H1 (cell line): Measurements from ENCODE around the gene FOSL1. TPM values are rescaled to one million over a fixed set of nuclear protein-coding genes. Genes with fewer than 3 reads are reported as not detected.

Source experiments
- CTCF ChIA-PET: fragments of 300-600 bp; sonication (Branson Sonifier 250); formaldehyde crosslinking; loops from one replicate; lab custom pipeline; 2021; ENCODE audit not compliant: partially characterized antibody; lab: Charles Lee
- POLR2A ChIA-PET: fragments of 300-600 bp; sonication (Branson Sonifier 250); formaldehyde crosslinking; loops from one replicate; lab custom pipeline; 2021; ENCODE audit warnings: inconsistent platforms; ENCODE audit not compliant: partially characterized antibody; lab: Charles Lee
- DNase-seq, 2 experiments: peaks; one replicate each; pipeline versions ENCODE4 v3.0.0 to v3.0.0-alpha.2; 2010 to 2022; ENCODE audit warnings: low spot score in 2 of 2, low read depth in 1 of 2, mixed read lengths in 1 of 2
- FAIRE-seq: peaks from 2 replicates; lab custom pipeline; 2011; peaks lifted over from hg19 to GRCh38; lab: Jason Lieb, UNC
- H2AFZ ChIP-seq: 2 replicates; pipeline ENCODE4 v1.8.1; 2012; ENCODE audit warnings: low read length, inconsistent platforms
- H2AK5ac ChIP-seq: 2 replicates; pipeline ENCODE4 v1.6.1; 2013; ENCODE audit warnings: low read depth, low read length
- H2BK120ac ChIP-seq: replicated peaks from 2 replicates; pipeline ENCODE3; 2013; ENCODE audit warnings: low read depth, low read length, inconsistent platforms
- H2BK12ac ChIP-seq: 2 replicates; pipeline ENCODE4 v1.6.1; 2013; ENCODE audit warnings: low read depth, low read length
- H2BK15ac ChIP-seq: 2 replicates; pipeline ENCODE4 v1.6.1; 2013; ENCODE audit warnings: low read length
- H2BK20ac ChIP-seq: 2 replicates; pipeline ENCODE4 v1.6.1; 2013; ENCODE audit warnings: low read length
- H2BK5ac ChIP-seq: 2 replicates; pipeline ENCODE4 v1.6.1; 2013; ENCODE audit warnings: low read depth, low read length
- H3K14ac ChIP-seq: 2 replicates; pipeline ENCODE4 v1.6.1; 2013; ENCODE audit warnings: inconsistent platforms; ENCODE audit not compliant: insufficient read length
- H3K18ac ChIP-seq: 2 replicates; pipeline ENCODE4 v1.6.1; 2013; ENCODE audit warnings: low read length; ENCODE audit errors: extremely low read depth
- H3K23ac ChIP-seq: 2 replicates; pipeline ENCODE4 v1.6.1; 2013; ENCODE audit warnings: inconsistent platforms; ENCODE audit not compliant: insufficient read length
- H3K23me2 ChIP-seq: 2 replicates; pipeline ENCODE4 v1.6.1; 2013; ENCODE audit warnings: low read depth, low read length
- H3K27ac ChIP-seq: 2 replicates; pipeline ENCODE4 v1.6.1; 2011; ENCODE audit warnings: low read depth, low read length, inconsistent platforms
- H3K27me3 ChIP-seq, 4 experiments: replicated peaks in 1 of 4; 1 replicate in 1 of 4; 2 replicates in 3 of 4; pipeline versions ENCODE4 v1.6.1 to v1.8.1; 2011 to 2013; ENCODE audit warnings: low read length in 3 of 4, mild to moderate bottlenecking in 3 of 4, inconsistent platforms in 2 of 4, mixed read lengths in 2 of 4, moderate library complexity in 1 of 4; ENCODE audit not compliant: control insufficient read depth in 3 of 4, insufficient read depth in 3 of 4; ENCODE audit errors: extremely low read depth in 1 of 4
- H3K36me3 ChIP-seq, 4 experiments: 2 replicates each; pipeline versions ENCODE4 v1.6.1 to v1.8.1; 2011 to 2013; ENCODE audit warnings: mild to moderate bottlenecking in 4 of 4, low read length in 3 of 4, moderate library complexity in 2 of 4, control low read depth in 1 of 4, inconsistent platforms in 1 of 4; ENCODE audit not compliant: insufficient read depth in 4 of 4, control insufficient read depth in 2 of 4
- H3K4ac ChIP-seq: replicated peaks from 2 replicates; pipeline ENCODE3; 2013; ENCODE audit warnings: low read length, low read depth, mixed read lengths, inconsistent platforms; ENCODE audit not compliant: insufficient read length
- H3K4me1 ChIP-seq, 4 experiments: replicated peaks in 1 of 4; 1 replicate in 1 of 4; 2 replicates in 3 of 4; pipeline versions ENCODE4 v1.6.1 to v1.8.1; 2011 to 2013; ENCODE audit warnings: low read length in 3 of 4, inconsistent platforms in 2 of 4, mixed read lengths in 1 of 4; ENCODE audit not compliant: insufficient read depth in 4 of 4, control insufficient read depth in 3 of 4
- H3K4me2 ChIP-seq, 2 experiments: 2 replicates each; pipeline versions ENCODE4 v1.6.1 to v1.8.1; 2011 to 2013; ENCODE audit warnings: low read depth in 2 of 2, low read length in 2 of 2, control low read depth in 1 of 2, inconsistent platforms in 1 of 2, mild to moderate bottlenecking in 1 of 2; ENCODE audit not compliant: insufficient read depth in 1 of 2
- H3K4me3 ChIP-seq, 4 experiments: fragments of 200-600, 300-600 bp in 1 of 4; sonication (generic), shearing (Covaris generic), sonication (Bioruptor Twin) in 1 of 4; 2 replicates each; pipeline versions ENCODE4 v1.5.1 to v1.8.1; 2011 to 2016; ENCODE audit warnings: low read length in 4 of 4, low read depth in 3 of 4, control low read depth in 2 of 4, inconsistent platforms in 2 of 4, mild to moderate bottlenecking in 2 of 4, mixed read lengths in 1 of 4, moderate library complexity in 1 of 4; ENCODE audit not compliant: insufficient read depth in 2 of 4; ENCODE audit errors: extremely low read depth in 1 of 4
- H3K56ac ChIP-seq: replicated peaks from 2 replicates; pipeline ENCODE3; 2013; ENCODE audit warnings: low read depth, mild to moderate bottlenecking, mixed read lengths, low read length, inconsistent platforms; ENCODE audit not compliant: insufficient read length
- H3K79me1 ChIP-seq: 2 replicates; pipeline ENCODE4 v1.6.1; 2013; ENCODE audit warnings: low read depth, low read length, control low read depth
- H3K79me2 ChIP-seq, 2 experiments: 2 replicates each; pipeline versions ENCODE4 v1.6.1 to v1.8.1; 2012 to 2013; ENCODE audit warnings: low read length in 2 of 2, mild to moderate bottlenecking in 2 of 2, inconsistent platforms in 1 of 2; ENCODE audit not compliant: insufficient read depth in 2 of 2, control insufficient read depth in 1 of 2
- H3K9ac ChIP-seq, 4 experiments: replicated peaks in 1 of 4; 1 replicate in 1 of 4; 2 replicates in 3 of 4; pipeline versions ENCODE4 v1.6.1 to v1.8.1; 2011 to 2013; ENCODE audit warnings: low read depth in 3 of 4, low read length in 3 of 4, control low read depth in 2 of 4, mild to moderate bottlenecking in 2 of 4, moderate library complexity in 2 of 4, inconsistent platforms in 1 of 4; ENCODE audit errors: extremely low read depth in 1 of 4
- H3K9me3 ChIP-seq, 2 experiments: 2 replicates each; pipeline versions ENCODE4 v1.6.1 to v1.8.1; 2012 to 2013; ENCODE audit warnings: mild to moderate bottlenecking in 2 of 2, moderate library complexity in 2 of 2, control low read depth in 1 of 2, inconsistent platforms in 1 of 2, low read depth in 1 of 2, low read length in 1 of 2, mixed read lengths in 1 of 2; ENCODE audit not compliant: insufficient read depth in 2 of 2
- H4K20me1 ChIP-seq, 2 experiments: replicated peaks in 1 of 2; 2 replicates each; pipeline versions ENCODE3 to v1.8.1; 2011 to 2013; ENCODE audit warnings: inconsistent platforms in 2 of 2, low read length in 2 of 2, mild to moderate bottlenecking in 1 of 2; ENCODE audit not compliant: insufficient read depth in 2 of 2, control insufficient read depth in 1 of 2
- H4K5ac ChIP-seq: 2 replicates; pipeline ENCODE4 v1.6.1; 2013; ENCODE audit warnings: low read length, low read depth, mixed read lengths, inconsistent platforms; ENCODE audit not compliant: insufficient read length
- H4K8ac ChIP-seq: 2 replicates; pipeline ENCODE4 v1.8.0; 2013; ENCODE audit warnings: mild to moderate bottlenecking, moderate library complexity, low read length, inconsistent platforms; ENCODE audit not compliant: insufficient read depth; ENCODE audit errors: extremely low read depth
- H4K91ac ChIP-seq: replicated peaks from 2 replicates; pipeline ENCODE3; 2013; ENCODE audit warnings: low read length, mixed read lengths, inconsistent platforms; ENCODE audit not compliant: insufficient read length
- ASH2L ChIP-seq: fragments of 200-600, 300-600 bp; sonication (generic); IDR thresholded peaks from one replicate; pipeline ENCODE4 v1.7.1; 2017; ENCODE audit warnings: low read length
- PHF8 ChIP-seq: fragments of 200-600 bp; sonication (generic); conservative IDR thresholded peaks from 2 replicates; pipeline ENCODE4 v1.7.1; 2012; ENCODE audit warnings: low read depth, mild to moderate bottlenecking, inconsistent platforms, low read length, moderate library complexity
- POU5F1 ChIP-seq: IDR thresholded peaks from 2 replicates; pipeline ENCODE4 v1.6.1; 2011; ENCODE audit warnings: low read depth, mild to moderate bottlenecking, low read length, moderate library complexity
- SIRT6 ChIP-seq: IDR thresholded peaks from one replicate; pipeline ENCODE4 v1.7.1; 2012; ENCODE audit warnings: low read length, inconsistent platforms
- SIX5 ChIP-seq: IDR thresholded peaks from 2 replicates; pipeline ENCODE4 v1.6.1; 2011; ENCODE audit warnings: mild to moderate bottlenecking, low read depth, low read length
- SP1 ChIP-seq: IDR thresholded peaks from 2 replicates; pipeline ENCODE4 v1.6.1; 2011; ENCODE audit warnings: low read depth, low read length
- SP2 ChIP-seq: IDR thresholded peaks from 2 replicates; pipeline ENCODE4 v1.6.1; 2012; ENCODE audit warnings: mild to moderate bottlenecking, low read length, inconsistent platforms
- SRF ChIP-seq: IDR thresholded peaks from 2 replicates; pipeline ENCODE4 v1.6.1; 2011; ENCODE audit warnings: mild to moderate bottlenecking, low read depth, low read length, moderate library complexity
- TCF12 ChIP-seq: IDR thresholded peaks from 2 replicates; pipeline ENCODE4 v1.6.1; 2011; ENCODE audit warnings: low read depth, mild to moderate bottlenecking, low read length
- USF2 ChIP-seq: IDR thresholded peaks from 2 replicates; pipeline ENCODE4 v1.6.1; 2011; ENCODE audit warnings: low read length, improper control_type of control experiment
- WGBS, 2 experiments: shearing (Covaris generic) in 1 of 2; methylation state at CpG; one replicate each; pipeline versions ENCODE4 v1.1.6 to v1.1.7; 2013 to 2015; ENCODE audit warnings: low lambda C conversion rate in 2 of 2, mixed read lengths in 2 of 2, inconsistent platforms in 1 of 2, low coverage in 1 of 2, missing lambda C conversion rate in 1 of 2; ENCODE audit not compliant: insufficient replicate concordance in 2 of 2, insufficient coverage in 1 of 2, insufficient read length in 1 of 2; ENCODE audit errors: extremely low coverage in 1 of 2, missing lambda C conversion rate in 1 of 2; 5-methylcytosine and 5-hydroxymethylcytosine counted together
- polyA plus RNA-seq, 7 experiments: library from polyadenylated mRNA; depleted of rRNA in 3 of 7; stranded (reverse) in 5 of 7; unstranded in 2 of 7; fragments of >200 nt in 5 of 7; fragments of 200-250 nt in 2 of 7; gene quantifications; 1 replicate in 5 of 7; 2 replicates in 1 of 7; 4 replicates in 1 of 7; pipeline versions ENCODE4 v1.2.1 to v1.2.3, GENCODE V29; 2011 to 2013; ENCODE audit warnings: missing spikeins in 2 of 7, mixed read lengths in 2 of 7
- total RNA-seq: library from RNA; stranded (reverse); fragmentation: NEBNext Ultra II Directional; extraction: Animal tissue kit (Norgen Biotek cat#: 25700); gene quantifications from 2 replicates; pipeline ENCODE4 v1.2.1, GENCODE V29; 2021
- TF ChIP-seq, protein P1 (sequence below): IDR thresholded peaks from 2 replicates; pipeline ENCODE4 v1.6.1; 2012; ENCODE audit warnings: low read length, inconsistent platforms

FOSL1 gene
- total and polyA plus RNA-seq, 2 of the 8 experiments (the other 6 are each of a cell fraction or from before 2014, with no cell fraction given), result 6.3 to 7.2 TPM

- Histone ChIP-seq H3K27me3 (no peaks in the 10 kb centered on the region), H2BK20ac (peak overlapping the region; percentile 55; the same call in 1 of the 2 replicates), H3K56ac (no peak overlapping the region), H3K23me2 (peaks cover 3% of the 10 kb centered on the region; the same call in 1 of the 2 replicates), H4K5ac (peak overlapping the region; percentile 4), H4K8ac (peak overlapping the region; percentile 1), H3K4ac (no peak overlapping the region), H2AFZ (no peak overlapping the region), H2BK15ac (peak overlapping the region; percentile 81; the same call in 1 of the 2 replicates), H3K9ac (no peak overlapping the region), H3K14ac (no peak overlapping the region), H2BK12ac (peak overlapping the region; percentile 97), H2BK120ac (no peak overlapping the region), H3K36me3 (no peaks in the 10 kb centered on the region), H3K23ac (no peak overlapping the region), H3K79me1 (no peaks in the 10 kb centered on the region), H2AK5ac (peak overlapping the region; percentile 92), H3K4me1 (peaks cover 3 to 25% (median 15%) of the 10 kb centered on the region in 4 experiments), H4K91ac (no peak overlapping the region), H3K18ac (peak overlapping the region; percentile 36), H3K9me3 (no peaks in the 10 kb centered on the region), H2BK5ac (peak overlapping the region; percentile 81; the same call in 1 of the 2 replicates), H3K4me3 (peak overlapping the region in 1 of 4 experiments; percentile 9; a peak in 1 of 8 replicates), H4K20me1 (no peaks in the 10 kb centered on the region), H3K27ac (0 out of 2 replicates have a peak overlapping the region, but pooled peaks have one; percentile 28), H3K79me2 (no peaks in the 10 kb centered on the region), H3K4me2 (peak overlapping the region; percentile 56 to 77)
- CTCF ChIA-PET, result interaction anchor here (1.0 to 3.9 kb wide), 9 partner anchors 11 to 59 kb away, joined by 3 to 16 read pairs (median 5); partner anchors contain the start of genes CCDC85B, FIBP and SART1
- FAIRE-seq, result no peak
- 85% methylated on average over 4 of the region's 4 CpGs; no CpG with 5 or more reads in 1 of the 2 experiments for WGBS, 2 experiments
- peak in 1 of 2 experiments; percentile 47 for DNase-seq
- TF ChIP-seq PHF8 (no peak), SIRT6 (no peak), USF2 (no peak), SP1 (no peak), SRF (no peak), POU5F1 (no peak), SP2 (no peak), TCF12 (no peak), ASH2L (no peak), SIX5 (no peak)
- TF ChIP-seq, protein P1, sequence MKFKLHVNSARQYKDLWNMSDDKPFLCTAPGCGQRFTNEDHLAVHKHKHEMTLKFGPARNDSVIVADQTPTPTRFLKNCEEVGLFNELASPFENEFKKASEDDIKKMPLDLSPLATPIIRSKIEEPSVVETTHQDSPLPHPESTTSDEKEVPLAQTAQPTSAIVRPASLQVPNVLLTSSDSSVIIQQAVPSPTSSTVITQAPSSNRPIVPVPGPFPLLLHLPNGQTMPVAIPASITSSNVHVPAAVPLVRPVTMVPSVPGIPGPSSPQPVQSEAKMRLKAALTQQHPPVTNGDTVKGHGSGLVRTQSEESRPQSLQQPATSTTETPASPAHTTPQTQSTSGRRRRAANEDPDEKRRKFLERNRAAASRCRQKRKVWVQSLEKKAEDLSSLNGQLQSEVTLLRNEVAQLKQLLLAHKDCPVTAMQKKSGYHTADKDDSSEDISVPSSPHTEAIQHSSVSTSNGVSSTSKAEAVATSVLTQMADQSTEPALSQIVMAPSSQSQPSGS, result no peak
- POLR2A ChIA-PET, result interaction anchor here (0.7 to 2.8 kb wide), 16 partner anchors 9 to 106 kb away, joined by 3 to 13 read pairs (median 3); partner anchors contain the start of genes CCDC85B, CFL1, FOSL1 and SF3B2
Observed at GRCh38 chr11:65946655-65947054, 46.5 kb upstream of the FOSL1 start.
